Central memory CD4-positive, alpha-beta T cell (primary cell): ENCODE data around the gene EPOP.
"Not testable (repeated sequence)": the region's sequence is repeated elsewhere in the genome, so short reads cannot be mapped to it uniquely, and the experiment has no call there.

Source experiments
- DNase-seq: peaks from one replicate; pipeline ENCODE4 v3.0.0; 2022

Gene EPOP

GRCh38 chr17:38637951-38638350 lies 36.8 kb downstream of the EPOP start:
- no peak for DNase-seq

DNA sequence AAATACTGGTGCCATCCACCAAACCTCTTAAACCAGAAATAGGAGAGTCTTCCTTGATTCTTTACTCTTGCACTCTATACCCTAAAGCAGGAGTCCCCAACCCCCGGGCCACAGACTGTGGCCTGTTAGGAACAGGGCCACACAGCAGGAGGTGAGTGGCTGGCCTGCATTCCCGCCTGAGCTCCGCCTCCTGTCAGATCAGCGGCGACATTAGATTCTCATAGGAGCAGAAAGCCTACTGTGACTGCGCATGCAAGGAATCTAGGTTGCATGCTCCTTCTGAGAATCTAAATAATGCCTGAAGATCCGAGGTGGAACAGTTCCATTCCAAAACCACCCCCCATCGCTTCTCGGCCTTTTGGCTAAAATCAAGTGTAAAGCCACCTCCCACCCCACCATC lies 38.7 kb downstream of the EPOP start:
- no peak for DNase-seq

DNA sequence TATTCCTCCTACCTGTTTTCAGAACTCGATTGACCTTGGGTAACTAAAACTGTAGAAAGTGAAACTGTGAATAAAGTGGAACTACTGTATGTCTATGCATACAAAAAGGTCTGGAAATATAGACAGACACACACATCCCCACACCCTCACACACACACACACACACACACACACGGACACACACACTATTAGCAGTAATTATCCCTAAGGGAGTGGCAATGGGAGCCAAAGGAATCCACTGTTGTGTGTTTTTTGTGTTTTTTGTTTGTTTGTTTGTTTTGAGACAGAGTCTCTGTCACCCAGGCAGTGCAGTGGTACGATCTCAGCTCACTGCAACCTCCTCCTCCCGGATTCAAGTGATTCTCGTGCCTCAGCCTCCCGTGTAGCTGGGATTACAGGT lies 42.4 kb downstream of the EPOP start:
- DNase-seq, result no peak

DNA sequence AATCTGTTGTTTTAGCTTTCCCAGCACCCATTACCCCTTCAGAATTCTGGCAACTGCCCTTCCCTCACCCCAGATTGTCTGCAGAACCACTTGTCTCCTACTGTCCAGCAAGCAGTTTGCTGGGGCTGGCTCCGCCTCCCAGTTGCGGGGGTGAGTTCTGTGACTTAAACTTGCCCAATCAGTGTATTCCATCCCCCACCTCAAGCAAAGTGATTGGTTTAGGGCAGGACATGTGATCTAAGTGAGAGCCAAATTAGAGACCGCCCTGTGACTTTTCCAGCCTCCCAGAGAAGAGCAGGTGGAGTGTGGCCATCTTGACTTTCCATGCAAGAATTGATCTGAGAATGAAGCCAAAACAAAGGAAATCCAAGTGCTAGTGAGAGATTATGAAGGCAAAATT lies 46.3 kb downstream of the EPOP start:
- DNase-seq, result no peak

DNA sequence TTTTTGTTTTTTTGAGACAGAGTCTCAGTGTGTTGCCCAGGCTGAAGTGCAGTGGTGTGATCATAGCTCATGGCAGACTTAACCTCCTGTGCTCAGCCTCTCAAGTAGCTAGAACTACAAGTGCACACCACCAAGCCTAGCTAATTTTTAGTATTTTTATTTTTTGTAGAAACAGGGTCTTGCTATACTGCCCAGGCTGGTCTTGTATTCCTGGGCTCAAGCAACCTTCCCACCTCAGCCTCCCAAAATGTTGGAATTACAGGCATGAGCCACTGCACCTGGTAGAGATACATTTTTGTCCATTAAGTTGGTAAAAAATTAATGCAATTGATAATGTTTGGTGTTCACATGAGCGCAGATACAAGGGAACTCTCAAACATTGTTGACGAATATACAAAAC lies 46.8 kb downstream of the EPOP start:
- no peak for DNase-seq

DNA sequence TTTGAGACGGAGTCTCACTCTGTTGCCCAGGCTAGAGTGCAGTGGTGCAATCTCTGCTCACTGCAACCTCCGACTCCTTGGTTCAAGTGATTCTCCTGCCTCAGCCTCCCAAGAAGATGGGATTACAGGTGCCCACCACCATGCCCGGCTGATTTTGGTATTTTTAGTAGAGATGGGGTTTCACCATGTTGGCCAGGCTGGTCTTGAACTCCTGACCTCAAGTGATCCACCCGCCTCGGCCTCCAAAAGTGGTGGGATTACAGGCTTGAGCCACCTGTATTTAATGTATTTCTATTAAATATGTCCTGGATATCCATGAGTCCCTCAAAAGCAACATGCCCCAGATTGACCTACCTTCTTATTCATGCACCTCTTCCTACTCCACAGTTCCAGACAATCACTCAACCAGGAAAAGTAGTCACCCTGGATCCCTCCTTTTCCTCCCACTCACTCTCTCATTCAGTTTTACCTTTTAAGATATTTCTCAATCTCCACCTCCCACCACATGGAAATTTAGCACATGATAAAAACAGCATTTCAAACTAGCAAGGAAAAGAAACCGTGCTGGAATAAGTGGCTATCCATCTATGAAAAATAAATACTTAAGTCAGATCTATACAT lies 48.0 kb downstream of the EPOP start:
- DNase-seq, result not testable (repeated sequence)

GRCh38 chr17:38625482-38625881 lies 49.3 kb downstream of the EPOP start:
- DNase-seq, result no peak

GRCh38 chr17:38624782-38625355 lies 49.9 kb downstream of the EPOP start:
- DNase-seq, result not testable (repeated sequence)
